Astrocyte of the cerebellum (primary cell): Measurements from ENCODE around the gene DIP2C.

Experiments used
- DNase-seq: peaks from one replicate; pipeline ENCODE4 v3.0.0-alpha.2; 2011; ENCODE audit warnings: low read depth
- H3K4me3 ChIP-seq: 2 replicates; pipeline ENCODE4 v1.5.1; 2011; ENCODE audit warnings: mild to moderate bottlenecking, low read depth, low read length, moderate library complexity
- in situ Hi-C: cut with HindIII; loops from 2 replicates; pipeline ENCODE4 v1.10.0; 2017; ENCODE audit warnings: low sequenced_read_pairs
- TF ChIP-seq, protein P1 (sequence below): IDR thresholded peaks from 2 replicates; pipeline ENCODE4 v1.5.1; 2012; ENCODE audit warnings: low read length, low read depth, moderate library complexity, mild to moderate bottlenecking; ENCODE audit errors: missing control alignments

DIP2C gene

DNA sequence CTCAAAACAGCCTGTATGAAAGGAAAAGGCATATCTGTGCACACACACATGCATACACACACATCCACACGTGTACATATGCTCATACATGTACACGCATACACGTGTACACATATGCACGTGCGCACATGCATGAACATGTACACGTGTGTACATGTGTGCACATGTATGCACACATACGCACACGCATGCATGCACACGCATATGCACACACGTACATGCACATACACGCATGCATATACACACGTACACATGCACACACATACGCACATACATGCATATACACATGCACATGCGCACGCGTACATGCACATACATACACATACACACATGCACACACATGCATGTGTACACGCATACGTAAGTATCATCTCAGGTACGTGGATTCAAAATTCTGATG, 19.4 kb downstream of the DIP2C start:
- TF ChIP-seq, protein P1, sequence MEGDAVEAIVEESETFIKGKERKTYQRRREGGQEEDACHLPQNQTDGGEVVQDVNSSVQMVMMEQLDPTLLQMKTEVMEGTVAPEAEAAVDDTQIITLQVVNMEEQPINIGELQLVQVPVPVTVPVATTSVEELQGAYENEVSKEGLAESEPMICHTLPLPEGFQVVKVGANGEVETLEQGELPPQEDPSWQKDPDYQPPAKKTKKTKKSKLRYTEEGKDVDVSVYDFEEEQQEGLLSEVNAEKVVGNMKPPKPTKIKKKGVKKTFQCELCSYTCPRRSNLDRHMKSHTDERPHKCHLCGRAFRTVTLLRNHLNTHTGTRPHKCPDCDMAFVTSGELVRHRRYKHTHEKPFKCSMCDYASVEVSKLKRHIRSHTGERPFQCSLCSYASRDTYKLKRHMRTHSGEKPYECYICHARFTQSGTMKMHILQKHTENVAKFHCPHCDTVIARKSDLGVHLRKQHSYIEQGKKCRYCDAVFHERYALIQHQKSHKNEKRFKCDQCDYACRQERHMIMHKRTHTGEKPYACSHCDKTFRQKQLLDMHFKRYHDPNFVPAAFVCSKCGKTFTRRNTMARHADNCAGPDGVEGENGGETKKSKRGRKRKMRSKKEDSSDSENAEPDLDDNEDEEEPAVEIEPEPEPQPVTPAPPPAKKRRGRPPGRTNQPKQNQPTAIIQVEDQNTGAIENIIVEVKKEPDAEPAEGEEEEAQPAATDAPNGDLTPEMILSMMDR, result no peak
- no peak for DNase-seq
- in situ Hi-C loops, result loop anchor here (10.0 kb wide), 1 partner anchor 65 kb away; no protein-coding TSS in a partner anchor
- no peak overlapping the region for H3K4me3 ChIP-seq

DNA sequence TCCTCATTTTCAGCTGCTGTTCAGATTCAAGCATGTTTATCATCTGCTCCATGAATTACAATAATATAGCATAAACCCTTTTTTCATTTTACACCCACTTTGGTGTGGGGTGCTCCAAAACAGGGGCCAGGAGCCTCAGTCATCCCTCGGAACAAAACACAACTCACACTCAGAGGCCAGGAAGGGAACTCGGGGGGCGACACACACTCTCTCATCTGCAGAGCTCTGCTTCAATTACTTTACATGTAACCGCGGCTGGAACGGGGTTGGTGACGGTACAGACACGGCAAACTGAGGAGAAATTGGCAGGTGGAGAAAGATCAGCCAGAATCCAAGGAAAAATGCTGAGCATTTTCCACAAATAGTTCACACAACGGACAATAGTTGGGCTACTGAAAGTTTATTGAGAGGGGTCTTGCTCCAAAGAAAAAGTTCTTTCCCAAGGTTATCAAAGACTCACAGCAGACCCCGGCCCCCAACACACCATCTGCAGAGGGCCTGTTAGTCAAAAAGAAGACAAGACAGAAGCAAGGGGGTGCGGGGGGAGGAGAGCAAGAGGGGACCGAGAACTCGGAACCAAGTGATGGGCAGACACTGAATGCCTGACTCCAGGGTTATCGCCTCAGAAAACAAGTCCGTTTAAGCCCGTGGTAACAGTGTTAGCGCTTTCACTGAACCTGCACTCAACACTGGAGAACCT, 20.5 kb downstream of the DIP2C start:
- no peak overlapping the region for H3K4me3 ChIP-seq
- in situ Hi-C loops, result no loop called here
- TF ChIP-seq, protein P1, result no peak
- no peak for DNase-seq

DNA sequence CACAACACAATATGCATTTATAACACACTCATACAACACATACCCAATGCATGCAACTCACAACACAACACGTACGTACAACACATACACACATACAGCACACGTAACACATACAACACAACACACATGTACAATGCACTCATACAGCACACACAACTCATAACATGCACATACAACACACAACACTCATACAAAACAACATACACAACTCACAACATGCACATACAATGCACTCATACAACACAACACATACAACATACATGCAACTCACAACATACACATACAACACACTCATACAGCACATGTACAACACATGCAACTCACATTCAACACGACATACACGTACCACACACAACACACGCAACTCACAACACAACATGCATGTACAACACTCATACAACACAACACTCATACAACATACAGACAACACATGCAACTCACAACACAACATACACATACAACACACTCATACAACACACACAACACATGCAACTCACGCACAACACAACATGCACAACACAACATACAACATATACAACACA, 21.8 kb downstream of the DIP2C start:
- TF ChIP-seq, protein P1, result no peak
- H3K4me3 ChIP-seq, result no peak overlapping the region
- no peak for DNase-seq
- in situ Hi-C loops, result no loop called here

DNA sequence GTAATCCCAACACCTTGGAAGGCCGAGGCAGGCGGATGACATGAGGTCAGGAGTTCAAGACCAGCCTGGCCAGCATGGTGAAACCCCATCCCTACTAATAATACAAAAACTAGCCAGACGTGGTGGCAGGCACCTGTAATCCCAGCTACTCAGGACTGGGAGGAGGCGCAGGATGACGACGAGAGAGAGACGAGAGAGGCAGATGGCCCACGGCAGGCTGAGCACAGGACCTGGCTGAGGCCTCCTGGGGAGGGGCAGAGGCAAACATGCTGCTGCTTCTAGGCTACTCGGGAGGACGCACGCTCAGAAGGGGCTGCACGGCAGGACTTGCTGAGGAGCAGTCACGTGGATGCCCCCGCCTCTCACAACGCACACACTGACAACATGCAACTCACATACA, 22.4 kb downstream of the DIP2C start:
- TF ChIP-seq, protein P1, result no peak
- H3K4me3 ChIP-seq, result no peak overlapping the region
- no peak for DNase-seq
- in situ Hi-C loops, result no loop called here

DNA sequence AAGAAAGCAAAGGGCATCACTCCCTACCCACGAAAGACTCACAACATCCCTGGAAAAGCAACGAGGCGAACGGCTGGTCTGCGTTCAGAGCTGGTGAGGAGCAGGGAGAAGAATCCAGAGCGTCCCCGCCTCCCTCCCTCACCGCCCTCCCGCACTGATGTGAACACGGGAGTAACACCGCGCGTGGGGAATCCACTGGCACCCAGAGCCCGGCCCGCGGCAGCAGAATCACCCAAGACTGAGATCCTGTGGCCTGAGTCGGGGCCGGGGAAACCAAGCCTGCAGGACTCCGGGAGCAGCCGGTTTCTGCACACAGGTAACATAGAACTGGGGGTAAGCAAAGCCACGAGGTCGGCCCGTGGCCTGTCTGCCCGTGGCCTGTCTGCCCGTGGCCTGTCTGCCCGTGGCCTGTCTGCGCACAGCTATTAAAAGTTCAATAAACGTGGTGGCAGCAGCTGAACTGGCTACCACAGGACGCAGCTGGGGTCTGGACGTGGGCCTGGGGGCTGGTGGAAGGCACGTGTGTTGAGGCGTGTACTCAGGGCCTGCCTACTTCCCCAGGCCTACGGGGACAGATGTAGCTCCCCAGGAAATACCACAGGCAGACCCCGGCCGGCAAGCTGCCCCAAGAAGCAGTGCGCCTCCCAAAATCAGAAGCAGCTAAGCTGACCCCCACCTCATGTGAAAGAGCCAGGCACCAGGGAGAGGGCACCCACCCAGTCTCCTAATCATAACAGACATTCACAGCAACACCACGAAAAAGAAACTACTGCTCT, 23.0 kb downstream of the DIP2C start:
- no peak overlapping the region for H3K4me3 ChIP-seq
- DNase-seq, result no peak
- TF ChIP-seq, protein P1, result no peak
- in situ Hi-C loops, result no loop called here

DNA sequence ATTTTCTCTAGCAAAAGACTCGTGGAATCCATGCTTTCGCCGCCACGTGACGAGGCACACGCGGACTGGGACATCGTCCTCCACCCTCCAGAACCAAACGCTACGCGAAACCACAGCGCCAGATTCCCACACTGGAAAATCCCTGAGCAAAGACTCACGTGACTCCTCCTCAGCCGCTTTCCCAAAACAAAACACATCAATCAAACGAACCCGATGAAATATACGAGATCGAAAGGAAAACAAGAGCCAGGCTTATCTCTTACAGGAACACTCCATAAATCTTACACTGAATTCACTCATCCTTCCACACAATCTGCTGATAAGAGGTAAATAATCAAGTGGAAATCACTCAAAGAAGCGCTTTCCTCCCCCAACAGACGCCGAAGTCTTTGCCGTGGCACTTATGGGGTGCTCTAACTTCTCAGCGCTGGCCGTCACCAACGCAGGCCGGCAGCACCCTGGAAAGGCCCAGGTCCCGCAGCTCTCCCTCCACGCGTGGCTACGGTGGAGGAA, 23.8 kb downstream of the DIP2C start:
- DNase-seq, result no peak
- TF ChIP-seq, protein P1, result no peak
- no peak overlapping the region for H3K4me3 ChIP-seq
- in situ Hi-C loops, result no loop called here
